SW480 (cell line): ENCODE measurements around the gene A3GALT2.
"Not testable (repeated sequence)": the region's sequence is repeated elsewhere in the genome, so short reads cannot be mapped to it uniquely, and the experiment has no call there.

Source experiments
- DNase-seq: peaks from one replicate; pipeline ENCODE4 v3.0.0-alpha.2; 2016; ENCODE audit warnings: low spot score

A3GALT2 gene

DNA sequence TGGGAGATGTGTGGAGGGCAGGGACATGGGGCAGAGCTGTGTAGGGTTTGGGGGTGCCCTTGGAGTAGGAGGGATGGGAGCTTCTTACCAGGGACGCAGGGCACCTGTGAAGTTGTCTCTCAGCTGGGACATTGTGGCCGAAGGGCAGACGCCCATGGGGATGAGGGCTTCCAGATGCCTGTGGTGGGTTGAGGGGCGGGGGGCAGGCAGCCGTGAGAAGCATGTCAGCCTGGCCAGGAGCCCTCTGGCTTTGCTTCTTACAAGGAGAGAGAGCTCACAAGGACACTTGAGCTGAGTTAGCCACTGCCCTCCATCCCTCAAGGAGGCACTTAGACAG, 8.5 kb downstream of the A3GALT2 start:
- DNase-seq, result no peak

DNA sequence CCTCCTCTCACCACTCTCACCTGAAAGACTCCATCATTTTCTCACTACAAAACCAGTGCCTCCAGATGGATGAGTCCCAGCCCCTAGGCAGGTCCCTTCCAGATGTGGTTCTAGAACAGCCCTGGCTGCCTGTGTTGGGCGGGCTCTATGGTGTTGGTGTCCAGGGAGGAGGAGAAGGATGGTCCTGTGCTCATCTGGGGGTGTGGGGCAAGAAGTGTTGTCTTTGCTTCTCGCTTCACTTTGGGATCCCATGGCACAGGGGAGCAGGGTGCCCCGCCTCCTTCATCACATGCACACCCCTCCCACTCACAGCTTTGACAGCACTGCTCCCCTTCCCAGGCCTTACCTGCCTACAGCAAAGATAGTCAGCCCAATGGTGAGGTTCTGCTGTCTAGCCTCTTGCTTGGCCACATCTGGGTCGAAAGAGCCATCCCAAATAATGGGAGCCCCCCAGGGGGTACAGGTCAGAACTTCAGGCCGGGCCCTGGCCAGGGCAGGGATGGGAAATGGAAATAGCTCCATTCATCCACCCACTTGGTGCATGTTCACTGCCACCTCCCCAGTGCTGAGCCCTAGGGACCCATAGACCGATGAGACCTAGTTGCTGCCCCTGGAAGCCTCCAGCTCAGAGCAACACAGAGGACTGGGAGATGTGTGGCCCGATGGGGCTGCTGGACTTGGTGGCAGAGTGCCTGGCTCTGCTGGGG, 9.0 kb downstream of the A3GALT2 start:
- DNase-seq, result no peak

DNA sequence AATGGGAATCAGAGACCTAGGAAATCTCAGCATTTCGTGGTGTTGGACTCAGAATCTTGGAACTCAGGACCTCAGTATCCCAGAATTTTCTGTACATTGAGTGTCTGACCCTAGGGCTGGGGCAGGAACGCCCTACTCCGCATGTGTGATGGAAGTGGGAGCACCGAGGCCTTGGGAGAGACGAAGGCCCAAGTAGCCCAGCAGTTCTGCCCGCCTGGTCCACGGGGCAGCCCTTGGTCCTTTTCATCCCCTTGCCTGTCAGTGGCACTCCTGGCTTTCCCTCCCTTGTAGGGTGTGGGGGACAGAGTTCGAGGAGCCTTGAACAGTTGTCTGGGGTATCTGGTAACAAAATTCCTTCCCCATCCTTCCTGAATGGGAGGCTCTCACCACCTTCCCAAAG, 10.2 kb downstream of the A3GALT2 start:
- DNase-seq, result no peak

DNA sequence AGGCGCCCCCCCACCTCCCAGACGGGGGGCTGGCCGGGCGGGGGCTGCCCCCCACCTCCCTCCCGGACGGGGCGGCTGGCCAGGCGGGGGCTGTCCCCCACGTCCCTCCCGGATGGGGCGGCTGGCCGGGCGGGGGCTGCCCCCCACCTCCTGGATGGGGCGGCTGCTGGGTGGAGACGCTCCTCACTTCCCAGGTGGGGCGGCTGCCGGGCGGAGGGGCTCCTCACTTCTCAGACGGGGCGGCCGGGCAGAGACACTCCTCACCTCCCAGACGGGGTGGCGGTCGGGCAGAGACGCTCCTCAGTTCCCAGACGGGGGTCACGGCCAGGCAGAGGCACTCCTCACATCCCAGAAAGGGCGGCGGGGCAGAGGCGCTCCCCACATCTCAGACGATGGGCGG, 11.5 kb downstream of the A3GALT2 start:
- not testable (repeated sequence) for DNase-seq

DNA sequence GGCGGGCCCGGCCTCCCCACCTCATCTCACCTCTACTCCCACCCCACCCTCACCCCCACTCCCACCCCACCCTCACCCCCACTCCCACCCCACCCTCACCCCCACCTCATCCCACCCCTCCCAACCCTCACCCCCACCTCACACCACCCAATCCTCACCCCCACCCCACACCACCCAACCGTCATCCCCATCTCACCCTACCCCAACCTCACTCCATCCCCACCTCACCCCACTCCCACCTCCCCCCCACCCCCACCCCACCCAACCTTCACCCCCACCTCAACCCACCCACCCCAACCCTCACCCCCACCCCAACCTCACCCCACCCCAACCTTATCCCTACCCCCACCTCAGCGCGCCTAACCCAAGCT, 13.4 kb downstream of the A3GALT2 start:
- no peak for DNase-seq

DNA sequence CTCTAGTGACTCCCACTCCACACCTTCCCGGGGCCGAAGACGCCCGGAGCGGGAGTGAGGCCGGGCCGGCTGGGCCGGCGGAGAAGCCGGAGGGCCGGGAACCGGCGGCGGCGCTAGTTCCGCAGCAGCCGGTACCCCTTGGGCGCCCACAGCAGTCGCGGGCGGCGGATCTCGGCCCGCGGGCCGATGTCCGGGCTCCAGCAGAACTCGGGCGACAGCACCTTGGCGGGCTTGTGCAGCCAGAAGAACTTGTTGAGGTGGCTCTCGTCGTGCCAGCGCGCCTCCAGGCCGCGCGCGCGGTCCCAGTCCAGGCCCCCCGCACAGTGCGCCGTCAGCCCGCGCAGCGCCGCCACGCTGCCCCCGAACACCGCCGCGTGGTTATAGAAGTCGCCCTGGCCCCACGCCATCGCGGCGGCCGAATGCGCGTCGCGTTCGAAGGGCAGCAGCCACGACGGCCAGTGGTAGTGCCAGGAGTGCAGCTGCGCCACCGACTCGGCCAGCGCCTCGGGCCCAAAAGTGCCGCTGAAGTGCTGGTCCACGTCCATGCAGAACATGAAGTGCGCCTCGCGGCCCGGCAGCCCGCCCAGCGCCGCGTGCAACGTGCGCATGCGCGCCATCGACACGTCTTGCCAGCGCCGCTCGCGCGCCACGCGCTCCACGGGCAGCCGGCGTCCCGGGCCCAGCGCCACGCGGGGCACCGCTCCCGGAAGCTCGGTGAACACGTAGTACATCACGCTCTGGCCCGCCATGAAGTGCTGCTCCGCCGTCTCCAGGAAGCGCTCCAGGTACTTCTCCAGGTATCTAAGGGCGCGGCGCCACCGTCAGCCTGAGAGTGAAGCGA, 14.0 kb downstream of the A3GALT2 start:
- DNase-seq, result no peak

DNA sequence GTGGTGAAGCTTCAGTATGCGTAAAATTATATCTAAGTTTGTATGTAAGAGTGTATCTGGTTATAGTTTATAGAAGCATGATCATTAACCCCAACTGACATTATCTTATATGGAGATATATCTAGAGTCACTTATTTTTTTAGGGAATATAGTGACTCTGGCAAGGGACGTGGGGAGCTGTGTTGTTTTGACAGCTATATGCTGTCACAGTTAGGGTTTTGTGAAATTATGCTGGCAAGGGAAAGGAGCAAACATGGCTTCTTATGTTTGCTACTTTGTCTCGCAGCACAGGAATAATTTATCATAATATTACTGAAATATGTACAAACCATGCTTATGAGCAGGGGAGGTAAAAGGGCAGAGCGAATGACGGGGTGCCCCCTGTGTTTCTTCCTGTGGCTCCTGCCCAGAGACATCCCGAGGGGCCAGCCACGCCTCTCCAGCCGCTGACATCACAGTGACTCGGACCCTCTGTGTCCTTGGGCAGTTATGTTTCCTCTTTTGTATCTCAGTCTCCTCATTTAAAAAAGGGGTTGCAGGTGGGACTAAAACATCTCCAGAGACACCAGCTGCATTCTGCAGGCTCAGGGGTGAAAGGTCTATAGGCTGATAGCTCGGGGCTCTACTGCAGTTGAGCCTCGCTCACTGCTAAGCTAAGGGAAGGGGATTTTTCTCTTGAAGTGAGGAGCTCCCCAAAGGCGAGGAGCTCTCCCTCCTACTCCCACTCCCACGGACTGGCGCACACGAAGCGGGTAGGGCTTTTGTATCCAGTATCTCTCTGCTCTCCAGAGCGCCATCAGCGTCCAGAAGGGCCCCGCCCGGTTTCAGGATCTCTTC, 14.9 kb downstream of the A3GALT2 start:
- no peak for DNase-seq

DNA sequence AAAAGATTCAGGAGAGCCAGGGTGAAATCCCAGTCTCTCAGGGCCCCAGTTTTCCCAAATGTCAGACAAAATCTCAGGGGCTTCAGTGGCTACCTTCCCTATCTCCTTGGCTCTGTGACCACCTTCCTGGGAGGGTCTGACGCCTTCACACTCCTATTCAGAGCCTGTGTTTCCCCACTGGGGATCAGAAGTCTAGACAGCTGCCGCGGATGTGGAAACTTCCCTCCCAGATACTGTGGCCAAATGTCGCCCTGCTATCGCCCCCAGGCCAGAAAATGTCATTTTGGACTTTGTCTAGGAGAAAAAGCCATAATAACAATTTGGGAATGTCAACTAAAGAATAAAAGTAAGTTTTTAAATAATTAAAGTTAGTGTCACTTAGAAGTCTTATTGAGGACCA, 15.9 kb downstream of the A3GALT2 start:
- DNase-seq, result no peak

DNA sequence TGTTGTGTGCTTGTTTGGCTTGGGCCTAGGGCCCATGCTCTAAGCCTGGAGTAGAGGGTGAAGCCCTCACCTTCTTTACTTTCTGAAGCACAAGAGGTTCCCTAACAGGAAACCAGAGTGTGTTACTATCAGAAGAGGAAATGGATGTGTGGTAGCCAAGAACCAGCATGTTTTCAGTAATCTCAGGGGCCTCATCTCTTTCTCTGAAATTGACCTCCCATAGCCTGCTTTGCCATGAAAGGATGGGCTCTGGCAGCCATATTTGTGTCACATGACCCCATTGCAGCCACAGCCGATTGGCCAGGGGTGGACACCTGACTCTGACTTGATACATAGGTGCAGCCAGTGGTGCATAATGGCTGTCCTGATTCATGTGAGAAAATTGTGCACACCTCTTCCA, 18.6 kb downstream of the A3GALT2 start:
- no peak for DNase-seq

DNA sequence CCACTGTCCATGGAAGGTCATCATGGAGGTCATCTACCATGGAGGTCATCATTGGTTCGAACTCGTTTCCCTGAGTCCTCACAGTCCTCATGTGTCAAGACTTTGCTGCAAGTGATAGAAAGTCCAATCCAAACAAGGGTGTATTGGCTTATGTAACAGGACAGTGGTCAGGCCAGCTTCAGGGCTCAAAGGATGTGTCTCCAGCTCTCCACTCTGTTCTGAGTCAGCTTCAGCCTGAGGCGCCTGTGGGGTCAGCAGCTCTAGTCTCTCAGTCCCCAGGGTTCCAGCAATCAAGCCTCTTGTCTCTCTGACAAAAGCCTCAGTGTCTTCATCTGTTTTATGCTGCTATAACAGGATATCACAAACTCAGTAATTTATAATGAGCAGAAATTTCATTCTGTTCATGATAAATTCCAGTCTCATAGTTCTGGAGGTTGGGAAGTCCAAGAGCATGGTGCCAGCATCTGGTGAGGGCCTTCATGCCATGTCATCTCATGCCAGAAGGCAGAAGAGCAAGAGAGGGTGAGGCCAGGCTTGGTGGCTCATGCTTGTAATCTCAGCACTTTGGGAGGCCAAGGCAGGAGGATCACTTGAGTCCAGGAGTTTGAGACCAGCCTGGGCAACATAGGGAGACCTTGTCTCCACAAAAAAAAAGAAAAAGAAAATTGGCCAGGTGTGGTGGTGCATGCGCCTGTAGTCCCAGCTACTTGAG, 19.5 kb downstream of the A3GALT2 start:
- DNase-seq, result no peak

DNA sequence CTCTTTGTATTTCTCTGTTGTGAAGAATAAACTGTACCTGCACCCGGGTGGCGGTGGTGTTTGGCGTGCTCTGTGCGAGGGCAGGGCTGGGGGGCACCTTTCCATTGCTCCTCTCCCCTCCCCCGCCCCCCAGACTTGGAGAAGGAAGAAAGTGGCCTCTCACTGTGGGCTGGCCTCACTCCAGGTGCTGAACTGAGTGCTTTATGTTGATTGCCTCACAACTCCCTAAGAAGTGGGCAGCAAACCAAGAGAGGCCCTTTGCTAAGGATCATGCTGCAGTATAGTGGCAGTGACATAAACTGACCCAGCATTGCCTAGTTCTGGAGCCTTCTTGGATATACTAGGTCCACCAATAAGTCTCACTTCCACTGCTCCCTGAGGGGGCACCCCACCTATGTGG, 20.2 kb downstream of the A3GALT2 start:
- DNase-seq, result no peak

DNA sequence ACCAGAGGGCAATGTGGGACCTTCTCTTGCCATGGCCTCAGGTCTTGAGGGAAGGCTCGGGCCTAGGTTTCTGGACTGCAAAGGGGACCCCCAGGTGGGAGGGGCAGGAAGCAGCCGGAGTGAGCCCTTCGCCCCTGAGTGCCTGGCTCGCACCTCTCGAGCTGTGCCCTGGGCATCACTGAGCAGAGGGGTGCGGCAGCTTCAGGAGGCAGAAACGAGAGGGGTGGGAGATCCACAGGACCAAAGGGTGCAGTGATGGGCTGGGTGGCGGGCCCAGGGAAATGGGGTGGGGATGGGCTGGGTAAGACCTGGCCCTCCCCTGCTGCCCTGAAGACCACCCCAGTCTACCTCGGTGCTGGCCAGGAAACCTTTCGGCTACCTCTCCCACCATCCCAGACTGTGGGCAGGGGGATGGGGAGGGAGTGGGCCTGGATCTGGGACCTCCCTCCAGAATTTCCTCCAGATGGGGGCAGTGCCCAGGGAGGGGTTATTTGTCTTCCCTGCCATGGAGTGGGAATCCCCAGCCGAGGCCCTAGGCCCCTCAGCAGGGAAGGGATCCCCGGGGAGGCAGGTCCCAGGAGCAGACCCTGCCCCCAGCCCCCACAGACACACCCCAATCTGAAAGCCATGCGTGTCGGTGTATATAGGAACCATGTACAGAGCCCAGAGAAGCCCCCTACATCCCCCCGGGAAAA, 21.3 kb downstream of the A3GALT2 start:
- DNase-seq, result no peak

DNA sequence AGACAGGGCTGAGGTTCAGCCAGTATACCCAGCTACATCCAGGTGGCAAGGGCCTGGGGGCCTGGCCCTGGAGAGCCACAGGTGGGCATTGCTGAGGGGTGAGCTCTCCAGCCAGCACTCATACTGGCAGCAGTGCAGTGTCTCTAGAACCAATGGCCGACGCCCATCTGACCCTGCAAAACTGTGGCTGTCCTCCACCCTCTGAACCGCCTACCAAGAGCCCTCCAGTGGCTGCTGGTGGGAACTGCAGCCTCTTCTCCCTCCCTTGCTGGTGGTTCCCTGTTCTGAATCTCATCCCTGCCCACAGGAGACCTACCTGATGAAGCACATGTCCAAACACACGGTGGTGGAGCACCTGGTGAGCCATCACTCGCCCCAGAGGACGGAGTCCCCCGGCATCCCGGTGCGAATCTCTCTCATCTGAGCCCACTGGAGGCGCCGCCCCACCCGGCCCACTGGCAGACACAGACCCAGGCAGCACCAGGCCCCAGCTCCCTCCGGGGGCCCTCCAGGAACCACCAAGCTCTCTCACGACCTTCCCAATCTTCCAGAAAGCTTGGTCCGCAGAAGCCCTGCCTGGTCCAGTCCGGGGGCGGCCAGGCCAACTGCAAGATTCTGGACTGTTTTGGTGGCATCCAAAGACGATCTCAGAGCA, 22.1 kb downstream of the A3GALT2 start:
- peak; percentile 58 for DNase-seq

DNA sequence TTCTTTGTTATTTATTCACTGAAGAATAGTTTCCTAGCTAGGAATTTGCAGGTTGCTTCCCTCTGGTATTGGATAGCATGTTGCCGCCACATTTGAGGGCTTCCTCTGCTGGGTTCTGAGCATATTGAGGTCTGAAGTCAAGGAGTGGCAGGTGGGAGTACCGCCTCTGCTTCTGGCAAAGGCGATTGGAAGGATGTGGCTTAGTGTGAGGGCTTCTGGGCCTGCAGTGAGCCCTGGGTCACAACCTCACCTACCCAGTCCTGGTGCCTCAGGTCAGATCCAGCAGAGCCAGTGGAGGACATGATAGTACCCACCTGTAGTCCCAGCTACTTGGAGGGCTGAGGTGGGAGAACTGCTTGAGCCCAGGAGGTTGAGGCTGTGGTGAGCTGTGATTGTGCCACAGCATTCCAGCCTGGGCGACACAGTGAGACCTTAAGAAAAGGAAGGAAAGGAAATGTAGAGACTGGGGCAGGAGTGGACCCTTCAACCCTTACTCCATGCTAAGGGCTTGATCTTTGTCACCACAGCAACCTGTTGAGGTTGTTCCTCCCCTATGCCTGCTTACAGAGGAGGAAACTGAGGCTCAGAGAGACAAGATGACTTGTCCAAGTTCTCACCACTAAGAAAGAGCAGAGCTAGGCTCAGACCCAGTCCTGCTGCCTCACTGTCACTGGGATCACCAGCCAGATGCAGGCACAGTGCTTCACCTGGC, 22.8 kb downstream of the A3GALT2 start:
- DNase-seq, result no peak

DNA sequence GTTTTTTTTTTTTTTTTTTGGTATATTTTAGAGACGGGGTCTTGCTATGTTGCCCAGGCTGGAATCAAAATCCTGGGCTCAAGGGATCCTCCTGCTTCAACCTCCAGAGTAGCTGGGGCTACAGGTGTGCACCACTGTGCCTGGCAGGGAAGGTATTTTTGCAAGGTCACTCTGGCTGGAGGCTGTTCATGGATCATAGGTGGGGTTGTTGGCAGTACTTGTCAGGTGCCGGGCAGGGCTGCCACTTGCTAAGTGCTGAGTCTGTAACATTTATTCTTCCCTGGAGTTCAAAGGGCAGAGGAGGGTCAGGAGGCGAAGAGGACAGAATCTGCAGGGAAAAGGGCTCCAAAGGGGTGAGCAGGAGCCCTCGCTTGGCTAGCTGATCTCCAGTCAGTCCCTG, 24.1 kb downstream of the A3GALT2 start:
- no peak for DNase-seq

DNA sequence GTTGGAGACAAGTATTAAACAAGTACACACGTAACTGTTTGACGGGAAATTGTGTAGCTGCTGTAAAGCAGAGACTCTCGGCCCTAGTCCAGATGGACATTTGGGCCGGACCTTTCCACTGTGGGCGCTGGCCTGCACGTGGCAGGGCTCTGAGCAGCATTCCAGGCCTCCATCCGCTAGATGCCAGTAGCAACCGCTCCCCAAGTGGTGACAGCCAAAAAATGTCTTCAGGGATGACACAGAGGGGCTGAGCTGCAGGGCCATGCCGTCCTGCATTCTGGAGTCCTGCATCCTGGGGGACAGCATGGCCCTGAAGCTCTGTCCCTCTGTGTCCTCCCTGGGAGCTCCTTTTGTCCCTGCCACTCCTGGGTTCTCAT, 24.8 kb downstream of the A3GALT2 start:
- no peak for DNase-seq

DNA sequence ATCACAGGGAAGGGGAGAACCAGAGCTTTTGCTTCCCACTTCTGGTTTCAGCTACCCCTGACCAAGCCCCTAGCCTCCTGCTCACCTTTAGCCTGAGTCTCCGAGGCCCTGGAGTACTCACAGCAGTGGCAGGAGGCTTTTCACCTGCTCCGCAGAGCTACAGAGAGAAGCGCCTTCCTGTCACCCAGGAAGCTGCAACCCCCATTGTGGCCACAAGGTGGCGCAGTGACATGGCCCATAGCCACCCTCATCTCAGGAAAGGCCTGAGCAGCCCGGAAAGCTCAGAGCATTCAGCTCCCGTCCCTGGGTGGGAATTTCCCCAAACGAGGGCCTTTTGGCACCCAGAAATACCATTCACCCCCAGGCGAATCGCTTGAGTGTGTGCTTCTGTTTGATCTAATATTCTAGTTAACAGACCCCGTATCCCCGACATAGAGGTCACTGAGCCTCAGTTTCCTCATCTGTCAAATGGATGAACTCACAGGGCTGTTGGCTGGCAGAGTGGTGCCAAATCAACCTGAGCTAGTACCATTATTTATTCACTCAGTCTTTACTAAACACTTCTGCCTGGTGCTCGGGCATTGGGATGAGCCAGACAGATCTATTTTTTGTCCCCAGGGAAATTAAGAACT, 25.3 kb downstream of the A3GALT2 start:
- peak; percentile 54 for DNase-seq

DNA sequence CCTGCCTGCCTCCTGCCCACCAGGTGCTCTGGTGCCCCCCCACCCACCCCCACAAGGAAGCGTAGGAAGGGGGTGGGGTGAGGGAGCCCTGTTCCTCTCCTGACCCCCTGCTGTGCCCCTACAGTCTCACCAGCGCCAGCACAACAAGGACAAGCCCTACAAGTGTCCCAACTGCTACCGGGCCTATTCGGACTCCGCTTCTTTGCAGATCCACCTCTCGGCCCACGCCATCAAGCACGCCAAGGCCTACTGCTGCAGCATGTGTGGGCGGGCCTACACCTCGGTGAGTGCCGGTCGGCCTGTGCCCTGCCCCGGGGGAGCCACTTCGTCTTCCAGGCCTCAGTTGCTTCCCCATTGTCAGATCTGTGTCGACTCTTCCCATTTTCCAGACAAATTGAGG, 25.9 kb downstream of the A3GALT2 start:
- DNase-seq, result no peak

DNA sequence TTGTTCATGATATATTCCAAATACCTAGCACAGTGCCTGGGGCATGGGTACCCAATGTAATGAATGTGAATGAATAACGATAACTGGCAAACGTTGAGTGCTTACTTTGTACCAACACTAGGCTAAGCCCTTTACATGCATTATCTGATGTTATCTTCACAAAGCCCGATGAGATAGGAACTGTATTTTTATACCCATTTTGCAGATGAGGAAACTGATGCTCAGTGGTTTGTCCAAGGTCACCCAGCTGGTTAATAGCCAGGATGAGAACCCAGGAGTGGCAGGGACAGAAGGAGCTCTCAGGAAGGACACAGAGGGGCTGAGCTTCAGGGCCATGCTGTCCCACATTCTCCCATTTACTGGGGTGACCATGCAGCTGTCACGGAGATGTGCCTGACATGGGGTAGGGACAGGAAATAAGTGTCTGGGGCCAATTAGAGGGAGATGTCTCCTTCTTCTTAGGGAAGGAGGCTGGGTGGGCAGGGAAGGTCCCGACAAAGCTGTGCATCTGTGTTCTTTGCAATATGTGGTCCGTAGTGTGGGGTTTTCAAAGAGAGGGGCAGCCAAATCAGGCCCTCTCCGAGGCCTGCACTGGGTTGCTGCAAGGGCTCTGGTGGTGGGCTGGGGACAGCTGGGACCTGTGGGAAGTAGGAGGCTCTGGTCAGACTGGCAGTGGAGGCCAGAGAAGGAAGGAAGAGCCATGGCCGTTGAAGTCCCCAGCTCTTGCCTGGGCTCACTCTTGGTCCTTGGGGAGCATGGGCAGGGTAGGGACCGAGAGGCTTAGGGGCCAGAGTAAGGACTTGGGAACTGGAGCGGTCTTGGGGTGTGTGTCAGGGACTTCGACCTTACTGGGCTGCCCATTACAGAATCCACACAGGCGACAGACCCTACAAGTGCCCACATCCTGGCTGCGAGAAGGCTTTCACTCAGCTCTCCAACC, 26.6 kb downstream of the A3GALT2 start:
- DNase-seq, result no peak
